HCT116 (cell line): ENCODE measurements around the gene NACC2. TPM values are rescaled to one million over a fixed set of nuclear protein-coding genes. Genes with fewer than 3 reads are reported as not detected.

Source experiments
- ATAC-seq: fragments of 200-7000 bp; cut with Tn5 transposase; 2 replicates; pipeline ENCODE4 v1.9.1; 2020; ENCODE audit warnings: mild to moderate bottlenecking, moderate library complexity
- BruUV-seq: library from RNA; stranded (reverse); fragments of 400-500 nt; replicated peaks from 2 replicates; lab custom pipeline; 2021; lab: Mats Ljungman, UMichigan
- CTCF ChIA-PET: fragments of 300-600 bp; sonication (Branson Sonifier 250); formaldehyde crosslinking; loops from one replicate; lab custom pipeline; 2021; ENCODE audit warnings: antibody characterized with exemption; lab: Charles Lee
- POLR2A ChIA-PET: fragments of 300-600, 350-600 bp; sonication (Branson Sonifier 250); formaldehyde crosslinking; loops from one replicate; lab custom pipeline; 2021; ENCODE audit warnings: antibody characterized with exemption; lab: Charles Lee
- RAD21 ChIA-PET, 2 experiments: fragments of 300-600 bp; sonication (Branson Sonifier 250); formaldehyde crosslinking; loops; one replicate each; lab custom pipeline; 2023; ENCODE audit warnings: low total read pairs in 2 of 2; ENCODE audit not compliant: uncharacterized antibody in 2 of 2, unreplicated experiment in 2 of 2, low non-redundant PET in 1 of 2; lab: Charles Lee
- DNase-seq: peaks from one replicate; pipeline ENCODE4 v3.0.0-alpha.2; 2010; ENCODE audit warnings: low read depth, low spot score
- H2AFZ ChIP-seq: fragments of 200-600 bp; shearing (Covaris generic), sonication (generic); 2 replicates; pipeline ENCODE4 v1.6.1; 2017; ENCODE audit warnings: low read depth, mixed run types, mixed read lengths, antibody characterized with exemption, low read length; ENCODE audit not compliant: poor library complexity, severe bottlenecking
- H3K27ac ChIP-seq: 2 replicates; pipeline ENCODE4 v1.5.1; 2012; ENCODE audit warnings: low read depth, low read length
- H3K27me3 ChIP-seq: fragments of 200-600 bp; sonication (generic); 2 replicates; pipeline ENCODE4 v1.6.1; 2016; ENCODE audit warnings: mixed run types, low read length, mixed read lengths; ENCODE audit not compliant: insufficient read depth
- H3K36me3 ChIP-seq, 2 experiments: fragments of 200-500 bp in 1 of 2; fragments of 200-600 bp in 1 of 2; sonication (Bioruptor generic) in 1 of 2; sonication (generic) in 1 of 2; 2 replicates each; pipeline versions ENCODE4 v1.5.1 to v1.6.1; 2014 to 2016; ENCODE audit warnings: low read length in 2 of 2, inconsistent platforms in 1 of 2, mixed read lengths in 1 of 2, mixed run types in 1 of 2; ENCODE audit not compliant: insufficient read depth in 2 of 2, control insufficient read depth in 1 of 2
- H3K4me1 ChIP-seq, 2 experiments: fragments of 200-600 bp in 1 of 2; sonication (generic) in 1 of 2; 2 replicates each; pipeline versions ENCODE4 v1.5.1 to v1.6.1; 2012 to 2017; ENCODE audit warnings: low read length in 2 of 2, inconsistent platforms in 1 of 2, mild to moderate bottlenecking in 1 of 2, mixed read lengths in 1 of 2, mixed run types in 1 of 2, moderate library complexity in 1 of 2; ENCODE audit not compliant: insufficient read depth in 2 of 2, control insufficient read depth in 1 of 2
- H3K4me2 ChIP-seq: fragments of 200-600 bp; sonication (generic); 2 replicates; pipeline ENCODE4 v1.6.1; 2017; ENCODE audit warnings: mixed run types, low read length, mixed read lengths
- H3K4me3 ChIP-seq, 2 experiments: fragments of 200-600 bp in 1 of 2; sonication (generic) in 1 of 2; replicated peaks in 1 of 2; 2 replicates each; pipeline ENCODE4 v1.5.1; 2011 to 2016; ENCODE audit warnings: low read length in 2 of 2, control low read depth in 1 of 2, low read depth in 1 of 2, mild to moderate bottlenecking in 1 of 2, mixed read lengths in 1 of 2, mixed run types in 1 of 2
- H3K79me2 ChIP-seq: fragments of 200-600 bp; sonication (generic); 2 replicates; pipeline ENCODE4 v1.6.1; 2017; ENCODE audit warnings: mild to moderate bottlenecking, mixed run types, low read length, moderate library complexity, mixed read lengths; ENCODE audit not compliant: insufficient read depth
- H3K9ac ChIP-seq: fragments of 200-600 bp; sonication (generic); 2 replicates; pipeline ENCODE4 v1.6.1; 2016; ENCODE audit warnings: low read length, mixed read lengths
- H3K9me2 ChIP-seq: fragments of 200-600 bp; sonication (generic), shearing (Covaris generic); 2 replicates; pipeline ENCODE4 v1.6.1; 2017; ENCODE audit warnings: mixed run types, mild to moderate bottlenecking, moderate library complexity; ENCODE audit not compliant: insufficient read depth
- H3K9me3 ChIP-seq, 2 experiments: fragments of 200-500 bp in 1 of 2; fragments of 200-600 bp in 1 of 2; sonication (Bioruptor generic) in 1 of 2; sonication (generic) in 1 of 2; 2 replicates each; pipeline ENCODE4 v1.6.1; 2014 to 2017; ENCODE audit warnings: low read length in 2 of 2, mixed read lengths in 2 of 2, inconsistent platforms in 1 of 2, low read depth in 1 of 2, mild to moderate bottlenecking in 1 of 2, mixed run types in 1 of 2, moderate library complexity in 1 of 2; ENCODE audit not compliant: control insufficient read depth in 1 of 2, insufficient read depth in 1 of 2
- H4K20me1 ChIP-seq: fragments of 200-600 bp; sonication (generic), shearing (Covaris generic); 2 replicates; pipeline ENCODE4 v1.6.1; 2017; ENCODE audit warnings: mixed run types, mild to moderate bottlenecking, moderate library complexity; ENCODE audit not compliant: insufficient read depth
- CBX3 ChIP-seq: IDR thresholded peaks from 2 replicates; pipeline ENCODE4 v1.6.1; 2012; ENCODE audit warnings: low read depth
- CEBPB ChIP-seq: IDR thresholded peaks from 2 replicates; pipeline ENCODE4 v1.6.1; 2012; ENCODE audit warnings: low read depth
- EZH2 ChIP-seq: fragments of 200-600 bp; sonication (generic); IDR thresholded peaks from 2 replicates; pipeline ENCODE4 v1.6.1; 2017; ENCODE audit warnings: antibody characterized with exemption, mixed run types
- EZH2phosphoT487 ChIP-seq: fragments of 200-600 bp; IDR thresholded peaks from 2 replicates; pipeline ENCODE4 v1.6.1; 2018; ENCODE audit warnings: antibody characterized with exemption, borderline replicate concordance
- POLR2AphosphoS5 ChIP-seq: IDR thresholded peaks from 2 replicates; pipeline ENCODE4 v1.6.1; 2011; ENCODE audit warnings: mild to moderate bottlenecking, low read depth, low read length, moderate library complexity
- SIN3A ChIP-seq: IDR thresholded peaks from 2 replicates; pipeline ENCODE4 v1.6.1; 2012; ENCODE audit warnings: low read depth
- SRF ChIP-seq: IDR thresholded peaks from 2 replicates; pipeline ENCODE4 v1.6.1; 2012; ENCODE audit warnings: low read depth
- TCF7L2 ChIP-seq: IDR thresholded peaks from 2 replicates; pipeline ENCODE4 v1.7.0; 2011; ENCODE audit warnings: borderline replicate concordance, inconsistent platforms; ENCODE audit not compliant: insufficient read depth, insufficient read length; ENCODE audit errors: extremely low read depth
- YY1 ChIP-seq: IDR thresholded peaks from 2 replicates; pipeline ENCODE4 v1.6.1; 2011; ENCODE audit warnings: low read length, low read depth, moderate library complexity, mild to moderate bottlenecking; ENCODE audit not compliant: insufficient replicate concordance; ENCODE audit errors: extremely low read depth
- intact Hi-C: fragments of 100-400 bp; cut with micrococcal nuclease; formaldehyde crosslinking; loops from 2 replicates; pipeline ENCODE4 v1.10.0; 2022
- total RNA-seq: library from RNA; stranded (reverse); gene quantifications from one replicate; pipeline ENCODE4 v1.2.1, GENCODE V29; 2021; ENCODE audit not compliant: unreplicated experiment
- TF ChIP-seq, protein P1 (sequence below): IDR thresholded peaks from 2 replicates; pipeline ENCODE4 v1.6.1; 2012; ENCODE audit warnings: low read depth
- TF ChIP-seq, protein P2 (sequence below): IDR thresholded peaks from 2 replicates; pipeline ENCODE4 v1.6.1; 2012

NACC2 gene
- total RNA-seq, 1 experiment from 2014 or later, result 27.8 TPM

DNA sequence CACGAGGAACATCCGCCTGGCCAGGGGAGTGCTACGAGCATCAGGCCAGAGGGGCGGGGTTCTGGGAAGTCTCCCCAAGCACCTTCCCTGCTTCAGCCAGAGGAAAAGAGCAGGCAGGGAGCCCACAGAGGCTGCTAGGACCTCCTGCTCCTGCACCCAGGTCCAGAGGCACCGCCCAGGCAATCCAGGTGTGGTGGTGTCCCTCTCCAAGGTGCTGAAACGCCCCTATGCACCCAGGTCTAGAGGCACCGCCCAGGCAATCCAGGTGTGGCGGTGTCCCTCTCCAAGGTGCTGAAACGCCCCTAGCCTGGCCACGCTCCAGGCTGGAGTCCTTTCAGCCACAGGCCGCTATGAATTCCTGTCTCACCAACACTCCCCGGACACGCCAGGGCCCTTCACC is 123.2 kb downstream of the NACC2 start:
- H3K9me2 ChIP-seq, result no peaks in the 10 kb centered on the region
- ChIA-PET RAD21 (no interaction called here), CTCF (no interaction called here), POLR2A (no interaction called here)
- intact Hi-C loops, result no loop called here
- H3K79me2 ChIP-seq, result no peaks in the 10 kb centered on the region
- H3K4me3 ChIP-seq, result no peak overlapping the region
- no peaks in the 10 kb centered on the region for H3K36me3 ChIP-seq
- TF ChIP-seq POLR2AphosphoS5, result peak; percentile 76
- TF ChIP-seq SIN3A, result peak; percentile 100
- peak; percentile 58 for TF ChIP-seq YY1
- TF ChIP-seq SRF, result no peak
- peak; percentile 40 for TF ChIP-seq TCF7L2
- TF ChIP-seq CBX3, result peak; percentile 96
- TF ChIP-seq, protein P1, sequence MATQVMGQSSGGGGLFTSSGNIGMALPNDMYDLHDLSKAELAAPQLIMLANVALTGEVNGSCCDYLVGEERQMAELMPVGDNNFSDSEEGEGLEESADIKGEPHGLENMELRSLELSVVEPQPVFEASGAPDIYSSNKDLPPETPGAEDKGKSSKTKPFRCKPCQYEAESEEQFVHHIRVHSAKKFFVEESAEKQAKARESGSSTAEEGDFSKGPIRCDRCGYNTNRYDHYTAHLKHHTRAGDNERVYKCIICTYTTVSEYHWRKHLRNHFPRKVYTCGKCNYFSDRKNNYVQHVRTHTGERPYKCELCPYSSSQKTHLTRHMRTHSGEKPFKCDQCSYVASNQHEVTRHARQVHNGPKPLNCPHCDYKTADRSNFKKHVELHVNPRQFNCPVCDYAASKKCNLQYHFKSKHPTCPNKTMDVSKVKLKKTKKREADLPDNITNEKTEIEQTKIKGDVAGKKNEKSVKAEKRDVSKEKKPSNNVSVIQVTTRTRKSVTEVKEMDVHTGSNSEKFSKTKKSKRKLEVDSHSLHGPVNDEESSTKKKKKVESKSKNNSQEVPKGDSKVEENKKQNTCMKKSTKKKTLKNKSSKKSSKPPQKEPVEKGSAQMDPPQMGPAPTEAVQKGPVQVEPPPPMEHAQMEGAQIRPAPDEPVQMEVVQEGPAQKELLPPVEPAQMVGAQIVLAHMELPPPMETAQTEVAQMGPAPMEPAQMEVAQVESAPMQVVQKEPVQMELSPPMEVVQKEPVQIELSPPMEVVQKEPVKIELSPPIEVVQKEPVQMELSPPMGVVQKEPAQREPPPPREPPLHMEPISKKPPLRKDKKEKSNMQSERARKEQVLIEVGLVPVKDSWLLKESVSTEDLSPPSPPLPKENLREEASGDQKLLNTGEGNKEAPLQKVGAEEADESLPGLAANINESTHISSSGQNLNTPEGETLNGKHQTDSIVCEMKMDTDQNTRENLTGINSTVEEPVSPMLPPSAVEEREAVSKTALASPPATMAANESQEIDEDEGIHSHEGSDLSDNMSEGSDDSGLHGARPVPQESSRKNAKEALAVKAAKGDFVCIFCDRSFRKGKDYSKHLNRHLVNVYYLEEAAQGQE, result peak; percentile 99
- no peak for TF ChIP-seq CEBPB
- TF ChIP-seq EZH2phosphoT487, result no peak
- no peak for TF ChIP-seq EZH2
- TF ChIP-seq, protein P2, sequence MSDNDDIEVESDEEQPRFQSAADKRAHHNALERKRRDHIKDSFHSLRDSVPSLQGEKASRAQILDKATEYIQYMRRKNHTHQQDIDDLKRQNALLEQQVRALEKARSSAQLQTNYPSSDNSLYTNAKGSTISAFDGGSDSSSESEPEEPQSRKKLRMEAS, result peak; percentile 93
- H4K20me1 ChIP-seq, result no peaks in the 10 kb centered on the region
- peaks cover 0 to 3% of the 10 kb centered on the region in 2 experiments; a peak in 1 of 4 replicates for H3K4me1 ChIP-seq
- BruUV-seq, result no TSS peak
- DNase-seq, result peak; percentile 67
- peaks cover 4% of the 10 kb centered on the region; the same call in 1 of the 2 replicates for H3K27me3 ChIP-seq
- H3K9me3 ChIP-seq, result no peaks in the 10 kb centered on the region
- H3K27ac ChIP-seq, result no peak overlapping the region
- H3K4me2 ChIP-seq, result no peak overlapping the region
- H2AFZ ChIP-seq, result no peak overlapping the region
- H3K9ac ChIP-seq, result no peak overlapping the region
- ATAC-seq, result peak; percentile 87
